ENCODE data around the gene TMCC2.
"Not testable (repeated sequence)": the region's sequence is repeated elsewhere in the genome, so short reads cannot be mapped to it uniquely, and the experiment has no call there.

Gene TMCC2

GRCh38 chr1:205283270-205284147 is 55.8 kb downstream of the TMCC2 start:
- DNase-seq (ENCODE audit: low read depth): no peak

- peak; percentile 51 for DNase-seq (ENCODE audit: low read depth)
These were observed 56.8 kb downstream of the TMCC2 start for GRCh38 chr1:205284420-205285144.

- DNase-seq (ENCODE audit: low read depth): no peak
These were observed 57.8 kb downstream of the TMCC2 start for GRCh38 chr1:205285381-205286101.

GRCh38 chr1:205286335-205286950 is 58.7 kb downstream of the TMCC2 start:
- DNase-seq (ENCODE audit: low read depth): peak; percentile 33

GRCh38 chr1:205287076-205287475 is 59.3 kb downstream of the TMCC2 start:
- no peak for DNase-seq (ENCODE audit: low read depth)

- peak; percentile 60 for DNase-seq (ENCODE audit: low read depth)
These were observed 60.2 kb downstream of the TMCC2 start for GRCh38 chr1:205287767-205288559.

- DNase-seq (ENCODE audit: low read depth): no peak
These were observed 63.9 kb downstream of the TMCC2 start for GRCh38 chr1:205291596-205291995.

GRCh38 chr1:205293350-205294074 is 65.8 kb downstream of the TMCC2 start:
- DNase-seq (ENCODE audit: low read depth): no peak

- no peak for DNase-seq (ENCODE audit: low read depth)
These were observed 66.6 kb downstream of the TMCC2 start for GRCh38 chr1:205294175-205294917.

- no peak for DNase-seq (ENCODE audit: low read depth)
These were observed 67.2 kb downstream of the TMCC2 start for GRCh38 chr1:205294934-205295333.

GRCh38 chr1:205296154-205296553 is 68.4 kb downstream of the TMCC2 start:
- DNase-seq (ENCODE audit: low read depth): no peak

- DNase-seq (ENCODE audit: low read depth): not testable (repeated sequence)
These were observed 69.9 kb downstream of the TMCC2 start for GRCh38 chr1:205297546-205298177.

GRCh38 chr1:205298191-205298994 is 70.6 kb downstream of the TMCC2 start:
- no peak for DNase-seq (ENCODE audit: low read depth)

- DNase-seq (ENCODE audit: low read depth): no peak
These were observed 72.4 kb downstream of the TMCC2 start for GRCh38 chr1:205300149-205300548.

- DNase-seq (ENCODE audit: low read depth): no peak
These were observed 73.6 kb downstream of the TMCC2 start for GRCh38 chr1:205301205-205301821.

GRCh38 chr1:205301842-205302588 is 74.3 kb downstream of the TMCC2 start:
- no peak for DNase-seq (ENCODE audit: low read depth)

- no peak for DNase-seq (ENCODE audit: low read depth)
These were observed 75.6 kb downstream of the TMCC2 start for GRCh38 chr1:205303247-205303888.

Measured in stimulated activated CD8-positive, alpha-beta memory T cell treated with anti-CD3 and anti-CD28 coated beads, Interleukin-7, amount 100 ng/mL, for 24 hours (primary cell).